ENCODE data around the gene ITSN1. TPM values are rescaled to one million over a fixed set of nuclear protein-coding genes. Genes with fewer than 3 reads are reported as not detected.
"Not testable (repeated sequence)": the region's sequence is repeated elsewhere in the genome, so short reads cannot be mapped to it uniquely, and the experiment has no call there.

ITSN1 gene
- total and polyA plus RNA-seq, 8 donors: 6.0 to 83.5 (median 25.4) TPM

- TF ChIP-seq CTCF (IDR thresholded peaks at IDR 0.05) (no peak), EP300 (IDR thresholded peaks at IDR 0.05) (no peak), POLR2A (IDR thresholded peaks at IDR 0.05) (no peak), POLR2AphosphoS5 (IDR thresholded peaks at IDR 0.05) (no peak)
- Histone ChIP-seq H3K36me3 (no peaks in the 10 kb centered on the region), H3K27me3 (no peaks in the 10 kb centered on the region), H3K9me3 (no peaks in the 10 kb centered on the region), H3K27ac (no peak overlapping the region), H3K4me3 (no peak overlapping the region), H3K4me1 (no peaks in the 10 kb centered on the region)
- intact Hi-C loops (cut with DNase I; ENCODE audit: low total_unique reads): no loop called here
- DNase-seq: no peak
- WGBS, 5 donors: 83 to 91% (median 90%) methylated on average over 9 of the region's 9 CpGs
Observed at GRCh38 chr21:33865176-33865575, 222.9 kb downstream of the ITSN1 start.

- H3K4me1 ChIP-seq: no peaks in the 10 kb centered on the region
- no peaks in the 10 kb centered on the region for H3K27me3 ChIP-seq
- H3K9me3 ChIP-seq: no peaks in the 10 kb centered on the region
- DNase-seq: no peak
- no peak overlapping the region for H3K4me3 ChIP-seq
- no peaks in the 10 kb centered on the region for H3K36me3 ChIP-seq
- TF ChIP-seq EP300 (IDR thresholded peaks at IDR 0.05) (no peak), POLR2A (IDR thresholded peaks at IDR 0.05) (no peak), CTCF (IDR thresholded peaks at IDR 0.05) (no peak)
- no peak overlapping the region for H3K27ac ChIP-seq
- WGBS, 5 donors: 83 to 97% (median 88%) methylated on average over 4 to 8 of the region's 8 CpGs
- intact Hi-C loops (cut with DNase I; ENCODE audit: low total_unique reads): no loop called here
Observed at GRCh38 chr21:33865996-33866575, 223.8 kb downstream of the ITSN1 start.

DNA sequence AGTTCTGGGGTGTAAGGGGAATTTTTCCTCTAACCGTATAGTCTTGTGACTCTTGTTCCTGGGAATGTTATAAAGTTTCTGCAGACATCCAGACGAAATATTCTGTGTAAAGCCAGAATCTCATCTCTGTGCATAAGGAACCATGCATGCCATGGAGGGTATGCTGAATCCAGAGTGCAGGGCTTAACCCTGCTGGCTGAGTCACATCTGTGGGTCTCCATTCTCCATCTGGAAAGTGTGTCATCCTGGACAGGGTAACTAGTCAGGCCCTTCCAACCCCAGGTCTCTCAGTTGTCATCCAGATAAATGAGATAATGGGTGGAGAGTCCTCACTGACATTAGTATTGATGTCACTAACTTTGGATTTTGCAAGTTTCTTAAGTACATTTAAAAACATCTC, 224.5 kb downstream of the ITSN1 start:
- no peaks in the 10 kb centered on the region for H3K4me1 ChIP-seq
- TF ChIP-seq CTCF (IDR thresholded peaks at IDR 0.05) (no peak), POLR2A (IDR thresholded peaks at IDR 0.05) (no peak), EP300 (IDR thresholded peaks at IDR 0.05) (no peak), POLR2AphosphoS5 (IDR thresholded peaks at IDR 0.05) (no peak)
- no peaks in the 10 kb centered on the region for H3K9me3 ChIP-seq
- no peaks in the 10 kb centered on the region for H3K36me3 ChIP-seq
- H3K27ac ChIP-seq: no peak overlapping the region
- no peak for DNase-seq
- 84 to 96% (median 86%) methylated on average over 2 of the region's 2 CpGs for WGBS, 5 donors
- intact Hi-C loops (cut with DNase I; ENCODE audit: low total_unique reads): no loop called here
- no peak overlapping the region for H3K4me3 ChIP-seq
- H3K27me3 ChIP-seq: no peaks in the 10 kb centered on the region

GRCh38 chr21:33867868-33868267, 225.6 kb downstream of the ITSN1 start:
- intact Hi-C loops (cut with DNase I; ENCODE audit: low total_unique reads); H3K4me3 ChIP-seq: not testable (repeated sequence)
- 64 to 72% (median 69%) methylated on average over 13 of the region's 13 CpGs for WGBS, 5 donors

DNA sequence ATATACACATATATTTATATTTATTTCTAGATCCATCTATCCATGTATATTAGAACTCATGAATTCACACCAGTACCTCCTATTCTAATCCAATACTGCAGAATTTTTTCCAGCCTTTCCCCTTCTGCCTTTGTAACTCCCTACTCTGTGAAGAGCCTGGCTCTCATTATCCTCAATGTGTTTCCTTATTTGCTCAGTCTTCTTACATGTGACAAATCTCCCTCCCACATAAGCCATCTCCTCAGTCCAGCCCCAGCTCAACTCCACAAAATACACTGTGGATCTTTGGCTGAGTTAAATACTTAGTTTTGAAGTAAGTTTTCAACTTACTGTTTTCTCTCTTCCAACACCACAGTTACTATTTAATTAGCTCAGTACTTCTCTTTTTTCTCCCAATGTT, 227.6 kb downstream of the ITSN1 start:
- Histone ChIP-seq H3K4me1 (no peaks in the 10 kb centered on the region), H3K36me3 (no peaks in the 10 kb centered on the region), H3K27me3 (no peaks in the 10 kb centered on the region), H3K9me3 (no peaks in the 10 kb centered on the region), H3K27ac (no peak overlapping the region), H3K4me3 (no peak overlapping the region)
- TF ChIP-seq POLR2A (IDR thresholded peaks at IDR 0.05) (no peak), CTCF (IDR thresholded peaks at IDR 0.05) (no peak), POLR2AphosphoS5 (IDR thresholded peaks at IDR 0.05) (no peak), EP300 (IDR thresholded peaks at IDR 0.05) (no peak)
- no peak for DNase-seq
- intact Hi-C loops (cut with DNase I; ENCODE audit: low total_unique reads): no loop called here

More at GRCh38 chr21:33867868-33868267, 225.6 kb downstream of the ITSN1 start:
- H3K27ac ChIP-seq, H3K36me3 ChIP-seq, DNase-seq, H3K9me3 ChIP-seq, H3K4me1 ChIP-seq, H3K27me3 ChIP-seq: not testable (repeated sequence)
